Right lobe of liver (tissue), 6 donors: ENCODE results near the gene CEP164. TPM values are rescaled to one million over a fixed set of nuclear protein-coding genes. Genes with fewer than 3 reads are reported as not detected.

Experiments used
- ATAC-seq, 4 donors: fragments of 200-7000 bp; cut with Tn5 transposase; one replicate each; pipeline ENCODE4 v1.9.1; 2020; ENCODE audit warnings: mild to moderate bottlenecking in 4 of 4, moderate library complexity in 4 of 4
- DNase-seq, 3 donors: peaks; one replicate each; pipeline ENCODE4 v3.0.0-alpha.2; 2020
- H3K27ac ChIP-seq, 3 donors: fragments of 200-600 bp; one replicate each; pipeline ENCODE4 v1.8.0; 2022
- H3K27me3 ChIP-seq, 2 donors: fragments of 200-600 bp; one replicate each; pipeline ENCODE4 v1.8.0; 2022
- H3K36me3 ChIP-seq, 4 donors: fragments of 200-600 bp; sonication (generic) in 1 of 4; one replicate each; pipeline versions ENCODE4 v1.5.1 to v1.8.0; 2017 to 2022; ENCODE audit warnings: control low read depth in 1 of 4
- H3K4me1 ChIP-seq, 4 donors: fragments of 200-600 bp; sonication (generic) in 1 of 4; one replicate each; pipeline versions ENCODE4 v1.5.1 to v1.8.0; 2017 to 2022; ENCODE audit warnings: control low read depth in 1 of 4
- H3K4me3 ChIP-seq, 3 donors: fragments of 200-600 bp; one replicate each; pipeline ENCODE4 v1.8.0; 2022
- H3K9me3 ChIP-seq, 4 donors: fragments of 200-600 bp; sonication (generic) in 1 of 4; one replicate each; pipeline versions ENCODE4 v1.5.1 to v1.8.0; 2017 to 2022; ENCODE audit warnings: control low read depth in 1 of 4
- CTCF ChIP-seq, 4 donors: fragments of 200-600 bp in 3 of 4; fragments of 450-650 bp in 1 of 4; IDR thresholded peaks; one replicate each; pipeline versions ENCODE4 v1.5.1 to v1.8.0; 2016 to 2022; ENCODE audit warnings: antibody characterized with exemption in 4 of 4, mild to moderate bottlenecking in 2 of 4
- POLR2A ChIP-seq: fragments of 450-650 bp; IDR thresholded peaks from one replicate; pipeline ENCODE4 v1.6.1; 2017; ENCODE audit warnings: antibody characterized with exemption, mild to moderate bottlenecking
- WGBS: methylation state at CpG from one replicate; pipeline ENCODE4 v1.1.6; 2018; ENCODE audit warnings: low coverage, low lambda C conversion rate; ENCODE audit not compliant: insufficient coverage; ENCODE audit errors: missing lambda C conversion rate; 5-methylcytosine and 5-hydroxymethylcytosine counted together
- intact Hi-C, 2 donors: fragments of 100-400 bp; cut with DNase I; formaldehyde crosslinking; loops; one replicate each; pipeline versions ENCODE4 v1.11.2 to v1.14.1; 2022
- total RNA-seq, 6 experiments: library from RNA; depleted of rRNA in 2 of 6; stranded (reverse); fragments of >200 nt in 2 of 6; fragmentation: NEBNext Ultra II Directional in 3 of 6; extraction: Animal tissue kit (Norgen Biotek cat#: 25700) in 3 of 6; gene quantifications; one replicate each; pipeline versions ENCODE4 v1.1.0 to v1.2.4, GENCODE V29; 2016 to 2023
- donor health status: DM: no; HTN: yes; CAD: no.
- donor health status: DM: no; HTN: no; CAD: no.
- donor health status: DM: no; HTN: no; CAD: no.
- donor health status: DM: no; HTN: yes; CAD: no.
- donor health status: DM: no; HTN: yes; CAD: no.

CEP164 gene
- total RNA-seq, 6 experiments from 2014 or later, result 7.2 to 11.2 (median 8.6) TPM

- Histone ChIP-seq H3K36me3 (no peaks in the 10 kb centered on the region), H3K4me1 (no peaks in the 10 kb centered on the region), H3K27ac (no peak overlapping the region), H3K9me3 (no peaks in the 10 kb centered on the region), H3K27me3 (no peaks in the 10 kb centered on the region), H3K4me3 (no peak overlapping the region)
- intact Hi-C loops, result loop anchor here in 1 of 2 donors (10.0 kb wide), 1 partner anchor 366 kb away; no protein-coding TSS in a partner anchor
- no peak for DNase-seq
- TF ChIP-seq CTCF (IDR thresholded peaks at IDR 0.05), result no peak
- TF ChIP-seq POLR2A, result no peak
- no peak for ATAC-seq
- WGBS, result 68% methylated on average over 5 of the region's 17 CpGs
These were observed 110.8 kb downstream of the CEP164 start for GRCh38 chr11:117438371-117439000.

GRCh38 chr11:117439256-117439655 is 111.6 kb downstream of the CEP164 start:
- Histone ChIP-seq H3K4me1 (no peaks in the 10 kb centered on the region), H3K4me3 (no peak overlapping the region), H3K36me3 (no peaks in the 10 kb centered on the region), H3K9me3 (no peaks in the 10 kb centered on the region), H3K27me3 (no peaks in the 10 kb centered on the region), H3K27ac (no peak overlapping the region)
- intact Hi-C loops, result loop anchor here in 1 of 2 donors (10.0 kb wide), 1 partner anchor 366 kb away; no protein-coding TSS in a partner anchor
- DNase-seq (no peak), ATAC-seq (no peak)
- WGBS, result 83% methylated on average over 1 of the region's 13 CpGs
- TF ChIP-seq CTCF (IDR thresholded peaks at IDR 0.05) (no peak), POLR2A (no peak)

GRCh38 chr11:117440258-117440657 is 112.6 kb downstream of the CEP164 start:
- no peak for TF ChIP-seq POLR2A
- no peak for TF ChIP-seq CTCF (IDR thresholded peaks at IDR 0.05)
- ATAC-seq (no peak), DNase-seq (no peak)
- Histone ChIP-seq H3K4me3 (no peak overlapping the region), H3K27me3 (no peaks in the 10 kb centered on the region), H3K9me3 (no peaks in the 10 kb centered on the region), H3K36me3 (no peaks in the 10 kb centered on the region), H3K27ac (no peak overlapping the region), H3K4me1 (no peaks in the 10 kb centered on the region)
- WGBS, result 69% methylated on average over 6 of the region's 8 CpGs
- intact Hi-C loops, result loop anchor here in 1 of 2 donors (5.0 kb wide), 1 partner anchor 377 kb away; no protein-coding TSS in a partner anchor

- ATAC-seq, result no peak
- Histone ChIP-seq H3K27me3 (no peaks in the 10 kb centered on the region), H3K4me1 (no peaks in the 10 kb centered on the region), H3K27ac (no peak overlapping the region), H3K9me3 (no peaks in the 10 kb centered on the region), H3K4me3 (no peak overlapping the region), H3K36me3 (no peaks in the 10 kb centered on the region)
- intact Hi-C loops, result loop anchor here in 1 of 2 donors (5.0 kb wide), 1 partner anchor 376 kb away; no protein-coding TSS in a partner anchor
- WGBS, result 82% methylated on average over 4 of the region's 14 CpGs
- DNase-seq, result no peak
- TF ChIP-seq CTCF (IDR thresholded peaks at IDR 0.05) (no peak), POLR2A (no peak)
These were observed 113.7 kb downstream of the CEP164 start for GRCh38 chr11:117441146-117441975.
